Measurements from ENCODE around the gene SMIM24.

- TF ChIP-seq CTCF (IDR thresholded peaks at IDR 0.05) (no peak), POLR2A (IDR thresholded peaks at IDR 0.05) (no peak)
These were observed 17.6 kb upstream of the SMIM24 start for GRCh38 chr19:3497757-3498520.

All from heart left ventricle (tissue), 13 donors.